ENCODE data around the gene TPRX1. TPM values are rescaled to one million over a fixed set of nuclear protein-coding genes. Genes with fewer than 3 reads are reported as not detected.
"Not testable (repeated sequence)": the region's sequence is repeated elsewhere in the genome, so short reads cannot be mapped to it uniquely, and the experiment has no call there.

Gene TPRX1
- total and polyA plus RNA-seq, 3 donors from 2014 or later, result 0.55 to 1.2 (median 0.62) TPM

GRCh38 chr19:47813995-47814328 is 9.6 kb upstream of the TPRX1 start:
- Histone ChIP-seq H3K36me3 (ENCODE audit: low read depth, missing control alignments) (no peaks in the 10 kb centered on the region), H3K27me3 (no peaks in the 10 kb centered on the region), H3K27ac (no peak overlapping the region), H3K4me3 (no peak overlapping the region), H3K4me1 (no peaks in the 10 kb centered on the region), H3K9me3 (no peaks in the 10 kb centered on the region)
- 70 to 71% methylated on average over 7 of the region's 7 CpGs for WGBS, 2 donors
- intact Hi-C loops (cut with DNase I; ENCODE audit: low total_unique reads), result no loop called here
- DNase-seq, result no peak
- TF ChIP-seq POLR2A (IDR thresholded peaks at IDR 0.05) (no peak), CTCF (IDR thresholded peaks at IDR 0.05) (no peak)

GRCh38 chr19:47813304-47813994 is 9.1 kb upstream of the TPRX1 start:
- Histone ChIP-seq H3K4me3 (no peak overlapping the region), H3K27me3 (no peaks in the 10 kb centered on the region), H3K4me1 (no peaks in the 10 kb centered on the region), H3K9me3 (no peaks in the 10 kb centered on the region), H3K36me3 (ENCODE audit: low read depth, missing control alignments) (no peaks in the 10 kb centered on the region), H3K27ac (no peak overlapping the region)
- peak; percentile 81 for DNase-seq
- WGBS, 2 donors, result 50% methylated on average over 16 to 17 of the region's 17 CpGs
- intact Hi-C loops (cut with DNase I; ENCODE audit: low total_unique reads), result no loop called here
- no peak for TF ChIP-seq POLR2A (IDR thresholded peaks at IDR 0.05)
- TF ChIP-seq CTCF (IDR thresholded peaks at IDR 0.05), result peak in 2 of 3 experiments; percentile 31 to 76

DNA sequence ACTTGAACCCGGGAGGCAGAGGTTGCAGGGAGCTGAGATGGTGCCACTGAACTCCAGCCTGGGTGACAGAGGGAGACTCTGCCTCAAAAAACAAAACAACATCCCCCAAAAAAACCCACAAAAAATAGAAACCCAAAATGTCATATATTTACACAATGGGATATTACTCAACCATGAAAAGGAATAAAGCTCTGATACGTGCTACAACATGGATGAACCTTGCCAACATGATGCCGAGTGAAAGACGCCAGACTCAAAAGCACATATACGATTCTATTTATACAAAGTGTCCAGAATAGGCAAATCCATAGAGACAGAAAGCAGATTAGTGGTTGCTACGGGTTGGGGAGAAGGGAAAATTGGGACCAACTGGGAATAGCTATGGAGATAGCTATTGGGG is 2.1 kb upstream of the TPRX1 start:
- 91 to 95% methylated on average over 6 of the region's 6 CpGs for WGBS, 2 donors
- TF ChIP-seq POLR2A (IDR thresholded peaks at IDR 0.05) (no peak), CTCF (IDR thresholded peaks at IDR 0.05) (no peak)
- H3K27ac ChIP-seq, result no peak overlapping the region
- no peak overlapping the region for H3K4me3 ChIP-seq
- DNase-seq, result no peak
- no peaks in the 10 kb centered on the region for H3K27me3 ChIP-seq
- intact Hi-C loops (cut with DNase I; ENCODE audit: low total_unique reads), result no loop called here
- no peaks in the 10 kb centered on the region for H3K9me3 ChIP-seq
- H3K36me3 ChIP-seq (ENCODE audit: low read depth, missing control alignments), result no peaks in the 10 kb centered on the region
- H3K4me1 ChIP-seq, result no peaks in the 10 kb centered on the region

DNA sequence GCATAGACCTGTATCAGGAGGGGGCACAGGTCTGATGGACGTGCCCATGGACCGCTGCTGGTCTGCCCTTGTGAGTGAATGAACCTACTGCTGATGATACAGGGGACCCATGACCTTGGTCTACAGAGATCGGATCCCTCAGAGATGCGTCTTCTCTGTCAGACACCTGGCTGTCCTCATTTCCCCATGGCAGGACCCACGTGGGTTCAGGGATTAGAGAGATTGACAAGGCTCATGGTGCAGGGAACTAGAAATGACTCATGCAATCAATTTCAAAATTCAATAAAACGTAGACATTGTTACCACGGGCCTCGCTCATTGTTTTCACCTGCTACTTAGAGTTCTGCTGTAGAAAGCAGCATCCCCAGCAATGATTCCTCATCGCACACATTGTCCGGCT is 962 bp upstream of the TPRX1 start:
- H3K4me3 ChIP-seq, result no peak overlapping the region
- H3K27me3 ChIP-seq, result no peaks in the 10 kb centered on the region
- DNase-seq, result no peak
- no peak for TF ChIP-seq CTCF (IDR thresholded peaks at IDR 0.05)
- TF ChIP-seq POLR2A (IDR thresholded peaks at IDR 0.05), result no peak
- no peaks in the 10 kb centered on the region for H3K9me3 ChIP-seq
- no peak overlapping the region for H3K27ac ChIP-seq
- 85% methylated on average over 6 to 10 of the region's 10 CpGs for WGBS, 2 donors
- H3K4me1 ChIP-seq, result no peaks in the 10 kb centered on the region
- intact Hi-C loops (cut with DNase I; ENCODE audit: low total_unique reads), result no loop called here
- no peaks in the 10 kb centered on the region for H3K36me3 ChIP-seq (ENCODE audit: low read depth, missing control alignments)

- WGBS, 2 donors, result 82% methylated on average over 10 of the region's 12 CpGs; no CpG with 5 or more reads in 1 of the 2 donors
- DNase-seq; H3K36me3 ChIP-seq (ENCODE audit: low read depth, missing control alignments); H3K27me3 ChIP-seq; intact Hi-C loops (cut with DNase I; ENCODE audit: low total_unique reads); H3K4me3 ChIP-seq; H3K4me1 ChIP-seq; H3K27ac ChIP-seq; H3K9me3 ChIP-seq: not testable (repeated sequence)
Measured at GRCh38 chr19:47803671-47804070, 680 bp downstream of the TPRX1 start.

GRCh38 chr19:47803148-47803547 is 1.2 kb downstream of the TPRX1 start:
- H3K9me3 ChIP-seq; intact Hi-C loops (cut with DNase I; ENCODE audit: low total_unique reads); H3K36me3 ChIP-seq (ENCODE audit: low read depth, missing control alignments); H3K27ac ChIP-seq; DNase-seq; H3K4me1 ChIP-seq; H3K27me3 ChIP-seq; H3K4me3 ChIP-seq: not testable (repeated sequence)
- WGBS, 2 donors, result 54 to 64% methylated on average over 12 to 19 of the region's 21 CpGs

All from testis (tissue), 3 donors.